Endothelial cell of umbilical vein (primary cell): ENCODE results near the gene DCUN1D4. TPM values are rescaled to one million over a fixed set of nuclear protein-coding genes. Genes with fewer than 3 reads are reported as not detected.

ENCODE experiments used
- BruUV-seq: library from RNA; stranded (reverse); fragments of 400-500 nt; replicated peaks from 2 replicates; lab custom pipeline; 2021; lab: Mats Ljungman, UMichigan
- CTCF ChIA-PET: fragments of 300-600, 350-600 bp; sonication (Branson Sonifier 250); formaldehyde crosslinking; loops from one replicate; lab custom pipeline; 2021; ENCODE audit warnings: antibody characterized with exemption, inconsistent platforms; lab: Charles Lee
- POLR2A ChIA-PET: fragments of 300-600, 350-600 bp; sonication (Branson Sonifier 250); formaldehyde crosslinking; loops from one replicate; lab custom pipeline; 2021; ENCODE audit warnings: antibody characterized with exemption, inconsistent platforms; lab: Charles Lee
- DNase-seq: peaks from one replicate; pipeline ENCODE4 v3.0.0-alpha.2; 2011; ENCODE audit warnings: low read depth, low spot score
- FAIRE-seq: peaks from 2 replicates; lab custom pipeline; 2011; peaks lifted over from hg19 to GRCh38; lab: Jason Lieb, UNC
- H2AFZ ChIP-seq: 2 replicates; pipeline ENCODE4 v1.6.0; 2012; ENCODE audit warnings: low read depth, low read length, control low read depth, inconsistent platforms
- H3K27ac ChIP-seq: 2 replicates; pipeline ENCODE4 v1.5.1; 2011; ENCODE audit warnings: low read depth, mild to moderate bottlenecking, control low read depth, low read length, moderate library complexity; ENCODE audit not compliant: insufficient read depth
- H3K27me3 ChIP-seq, 2 experiments: 2 replicates each; pipeline versions ENCODE4 v1.6.0 to v1.6.1; 2011; ENCODE audit warnings: low read length in 2 of 2, mixed read lengths in 1 of 2; ENCODE audit not compliant: control insufficient read depth in 2 of 2, insufficient read depth in 2 of 2
- H3K36me3 ChIP-seq, 2 experiments: 2 replicates in 1 of 2; 3 replicates in 1 of 2; pipeline ENCODE4 v1.5.1; 2011; ENCODE audit warnings: low read length in 2 of 2, mild to moderate bottlenecking in 1 of 2, moderate library complexity in 1 of 2; ENCODE audit not compliant: control insufficient read depth in 2 of 2, insufficient read depth in 2 of 2; ENCODE audit errors: extremely low read depth in 1 of 2
- H3K4me1 ChIP-seq: 3 replicates; pipeline ENCODE4 v1.5.1; 2011; ENCODE audit warnings: mild to moderate bottlenecking, low read length; ENCODE audit not compliant: control insufficient read depth, insufficient read depth; ENCODE audit errors: extremely low read depth
- H3K4me2 ChIP-seq: 2 replicates; pipeline ENCODE4 v1.6.1; 2011; ENCODE audit warnings: low read length, control low read depth, mixed read lengths; ENCODE audit not compliant: insufficient read depth
- H3K4me3 ChIP-seq, 3 experiments: fragments of 200-600 bp in 1 of 3; sonication (generic), shearing (Covaris generic) in 1 of 3; replicated peaks in 1 of 3; 2 replicates each; pipeline ENCODE4 v1.5.1; 2011 to 2016; ENCODE audit warnings: control low read depth in 3 of 3, low read length in 3 of 3, mild to moderate bottlenecking in 2 of 3, inconsistent platforms in 1 of 3, low read depth in 1 of 3, moderate library complexity in 1 of 3; ENCODE audit not compliant: insufficient read depth in 1 of 3
- H3K79me2 ChIP-seq: 2 replicates; pipeline ENCODE4 v1.6.0; 2012; ENCODE audit warnings: low read length, inconsistent platforms; ENCODE audit not compliant: control insufficient read depth, insufficient read depth
- H3K9ac ChIP-seq: replicated peaks from 2 replicates; pipeline ENCODE3; 2011; ENCODE audit warnings: low read length, control low read depth; ENCODE audit not compliant: insufficient read depth; ENCODE audit errors: extremely low read depth
- H3K9me1 ChIP-seq: replicated peaks from 3 replicates; pipeline ENCODE4 v1.6.0; 2011; ENCODE audit warnings: mild to moderate bottlenecking, low read length; ENCODE audit not compliant: control insufficient read depth, insufficient read depth; ENCODE audit errors: extremely low read depth
- H3K9me3 ChIP-seq: replicated peaks from 2 replicates; pipeline ENCODE4 v1.5.1; 2012; ENCODE audit warnings: low read length, inconsistent platforms; ENCODE audit not compliant: control insufficient read depth, insufficient read depth
- H4K20me1 ChIP-seq: replicated peaks from 2 replicates; pipeline ENCODE3; 2011; ENCODE audit warnings: mild to moderate bottlenecking, low read length; ENCODE audit not compliant: control insufficient read depth, insufficient read depth; ENCODE audit errors: extremely low read depth
- CTCF ChIP-seq, 2 donors: IDR thresholded peaks; 1 replicate in 1 of 2; 2 replicates in 1 of 2; pipeline ENCODE4 v1.5.1; 2011; ENCODE audit warnings: low read length in 2 of 2, mild to moderate bottlenecking in 2 of 2, moderate library complexity in 2 of 2, control low read depth in 1 of 2, inconsistent platforms in 1 of 2, low read depth in 1 of 2; ENCODE audit not compliant: insufficient read depth in 1 of 2; ENCODE audit errors: extremely low read depth in 1 of 2
- EZH2 ChIP-seq: IDR thresholded peaks from 2 replicates; pipeline ENCODE4 v1.6.1; 2012; ENCODE audit warnings: borderline replicate concordance, low read depth, mild to moderate bottlenecking, moderate library complexity, low read length, inconsistent platforms; ENCODE audit not compliant: severe bottlenecking
- FOS ChIP-seq: IDR thresholded peaks from 2 replicates; pipeline ENCODE4 v1.6.1; 2011; ENCODE audit warnings: mild to moderate bottlenecking, low read length, moderate library complexity, borderline replicate concordance; ENCODE audit not compliant: insufficient read depth
- GATA2 ChIP-seq: IDR thresholded peaks from 2 replicates; pipeline ENCODE4 v1.7.0; 2011; ENCODE audit warnings: low read depth, mild to moderate bottlenecking, moderate library complexity, mixed read lengths, low read length; ENCODE audit not compliant: insufficient read length, insufficient read depth
- JUN ChIP-seq: IDR thresholded peaks from 2 replicates; pipeline ENCODE4 v1.6.1; 2011; ENCODE audit warnings: borderline replicate concordance, low read depth; ENCODE audit not compliant: insufficient read length, insufficient read depth
- MYC ChIP-seq: IDR thresholded peaks from one replicate; pipeline ENCODE4 v1.6.1; 2011; ENCODE audit warnings: mild to moderate bottlenecking, low read depth, low read length
- POLR2A ChIP-seq: IDR thresholded peaks from 2 replicates; pipeline ENCODE4 v1.6.1; 2012; ENCODE audit warnings: low read depth, mild to moderate bottlenecking, control low read depth, low read length
- POLR2AphosphoS5 ChIP-seq: IDR thresholded peaks from 2 replicates; pipeline ENCODE4 v1.6.1; 2012; ENCODE audit warnings: low read depth, mild to moderate bottlenecking, control low read depth, low read length, moderate library complexity; ENCODE audit not compliant: insufficient read depth
- dilution Hi-C: fragments of 300-500 bp; cut with MboI; formaldehyde crosslinking; loops from one replicate; pipeline ENCODE4 v1.15.0; 2019; ENCODE audit warnings: low sequenced_read_pairs; ENCODE audit not compliant: extremely low pct_ligation_motif_present
- intact Hi-C: fragments of 100-400 bp; cut with micrococcal nuclease; formaldehyde crosslinking; loops from one replicate; pipeline ENCODE4 v1.10.0; 2022
- polyA plus RNA-seq, 4 experiments: library from polyadenylated mRNA; depleted of rRNA in 3 of 4; stranded (reverse) in 3 of 4; unstranded in 1 of 4; fragments of >200 nt; gene quantifications; 2 replicates each; pipeline versions ENCODE4 v1.2.1 to v1.2.3, GENCODE V29; 2011 to 2012; ENCODE audit warnings: missing spikeins in 1 of 4
- total RNA-seq: library from RNA; stranded (reverse); gene quantifications from 2 replicates; pipeline ENCODE4 v1.2.3, GENCODE V29; 2021
- TF ChIP-seq, protein P1 (sequence below): IDR thresholded peaks from 2 replicates; pipeline ENCODE4 v1.6.1; 2011; ENCODE audit not compliant: insufficient read depth, insufficient read length

Gene DCUN1D4
- total and polyA plus RNA-seq, 2 donors (not counting 3 experiments of a cell fraction or from before 2014, with no cell fraction given) = 24.8 to 50.6 TPM

DNA sequence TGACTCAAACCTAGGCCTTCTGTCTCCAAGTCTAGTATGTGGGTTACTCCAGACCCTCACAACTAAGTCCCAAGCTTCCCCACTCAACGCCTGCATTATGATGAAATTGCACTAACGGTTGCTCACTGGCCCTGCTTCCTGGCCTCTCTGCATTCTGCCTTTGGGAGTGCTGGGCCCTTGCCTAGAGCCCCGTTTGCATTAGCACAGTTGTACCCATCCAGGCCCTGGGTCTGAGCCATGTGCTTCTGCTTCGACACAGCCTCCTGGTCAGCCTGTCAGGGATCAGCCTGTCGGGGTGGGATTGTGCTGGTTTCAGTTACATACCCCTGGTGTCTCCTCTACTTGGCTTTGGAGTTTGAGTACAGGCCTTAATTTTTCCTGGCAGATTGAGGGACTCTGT is 58.4 kb downstream of the DCUN1D4 start:
- no peaks in the 10 kb centered on the region for H3K79me2 ChIP-seq
- H3K9me1 ChIP-seq = no peaks in the 10 kb centered on the region
- intact Hi-C loops (no loop called here), dilution Hi-C loops (no loop called here)
- TF ChIP-seq, protein P1, sequence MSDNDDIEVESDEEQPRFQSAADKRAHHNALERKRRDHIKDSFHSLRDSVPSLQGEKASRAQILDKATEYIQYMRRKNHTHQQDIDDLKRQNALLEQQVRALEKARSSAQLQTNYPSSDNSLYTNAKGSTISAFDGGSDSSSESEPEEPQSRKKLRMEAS = no peak
- TF ChIP-seq FOS (no peak), GATA2 (no peak), POLR2AphosphoS5 (no peak), POLR2A (no peak), CTCF (IDR thresholded peaks at IDR 0.05; ENCODE audit: extremely low read depth in 1 of 2, insufficient read depth in 1 of 2, low read depth in 1 of 2, low read length in 2 of 2) (no peak), JUN (no peak), EZH2 (no peak), MYC (no peak)
- DNase-seq (no peak), FAIRE-seq (no peak)
- ChIA-PET POLR2A (no interaction called here), CTCF (no interaction called here)
- H3K9me3 ChIP-seq = no peaks in the 10 kb centered on the region
- H3K27ac ChIP-seq = no peak overlapping the region
- no TSS peak for BruUV-seq
- no peak overlapping the region for H3K4me3 ChIP-seq
- peaks cover 8 to 22% of the 10 kb centered on the region in 2 experiments for H3K36me3 ChIP-seq
- H3K9ac ChIP-seq = no peak overlapping the region
- H2AFZ ChIP-seq = no peak overlapping the region
- H4K20me1 ChIP-seq = no peaks in the 10 kb centered on the region
- peaks cover 15% of the 10 kb centered on the region for H3K4me1 ChIP-seq
- no peaks in the 10 kb centered on the region for H3K27me3 ChIP-seq
- no peak overlapping the region for H3K4me2 ChIP-seq
